ENCODE data around the gene BPIFB3.

BPIFB3 gene

GRCh38 chr20:33015700-33016580 lies 37.8 kb upstream of the BPIFB3 start:
- DNase-seq (ENCODE audit: low read depth) = no peak

- no peak for DNase-seq (ENCODE audit: low read depth)
These were observed 37.1 kb upstream of the BPIFB3 start for GRCh38 chr20:33016581-33017109.

- no peak for DNase-seq (ENCODE audit: low read depth)
These were observed 36.2 kb upstream of the BPIFB3 start for GRCh38 chr20:33017542-33017941.

- no peak for DNase-seq (ENCODE audit: low read depth)
These were observed 35.4 kb upstream of the BPIFB3 start for GRCh38 chr20:33018169-33018931.

GRCh38 chr20:33019465-33020277 lies 34.0 kb upstream of the BPIFB3 start:
- no peak for DNase-seq (ENCODE audit: low read depth)

- DNase-seq (ENCODE audit: low read depth) = no peak
These were observed 33.2 kb upstream of the BPIFB3 start for GRCh38 chr20:33020278-33021161.

- DNase-seq (ENCODE audit: low read depth) = no peak
These were observed 31.8 kb upstream of the BPIFB3 start for GRCh38 chr20:33021879-33022278.

GRCh38 chr20:33022289-33022688 lies 31.4 kb upstream of the BPIFB3 start:
- no peak for DNase-seq (ENCODE audit: low read depth)

GRCh38 chr20:33022694-33023438 lies 30.8 kb upstream of the BPIFB3 start:
- DNase-seq (ENCODE audit: low read depth) = no peak

- DNase-seq (ENCODE audit: low read depth) = no peak
These were observed 30.1 kb upstream of the BPIFB3 start for GRCh38 chr20:33023439-33024242.

- no peak for DNase-seq (ENCODE audit: low read depth)
These were observed 29.5 kb upstream of the BPIFB3 start for GRCh38 chr20:33024243-33024560.

GRCh38 chr20:33024609-33025317 lies 28.9 kb upstream of the BPIFB3 start:
- no peak for DNase-seq (ENCODE audit: low read depth)

- DNase-seq (ENCODE audit: low read depth) = no peak
These were observed 28.3 kb upstream of the BPIFB3 start for GRCh38 chr20:33025318-33025876.

GRCh38 chr20:33026072-33026778 lies 27.5 kb upstream of the BPIFB3 start:
- DNase-seq (ENCODE audit: low read depth) = no peak

- DNase-seq (ENCODE audit: low read depth) = no peak
These were observed 26.6 kb upstream of the BPIFB3 start for GRCh38 chr20:33026779-33027759.

Data from stromal cell of bone marrow (primary cell).